Measurements from ENCODE around the gene RASGRP3. TPM values are rescaled to one million over a fixed set of nuclear protein-coding genes. Genes with fewer than 3 reads are reported as not detected.

Gene RASGRP3
- total RNA-seq, 1 donor, result 12.1 TPM

DNA sequence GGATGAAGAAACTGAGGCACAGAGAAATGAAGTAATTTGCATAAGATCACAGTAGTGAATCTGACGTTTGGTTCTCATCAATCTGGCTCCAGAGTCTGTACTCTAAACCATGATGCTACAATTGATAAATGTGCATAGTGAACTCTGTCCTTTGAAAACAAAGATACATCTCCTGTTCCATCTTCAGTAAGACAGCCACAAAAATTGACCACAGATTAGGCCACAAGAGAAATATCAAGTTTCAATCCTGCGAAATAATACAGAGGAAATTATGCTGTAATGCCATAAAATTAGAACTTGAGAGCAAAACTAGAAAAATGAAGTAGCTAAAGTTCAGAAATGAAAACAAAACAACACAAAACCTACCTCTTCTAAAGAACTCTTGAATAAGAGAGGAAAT lies 94.2 kb downstream of the RASGRP3 start:
- TF ChIP-seq, protein P1, sequence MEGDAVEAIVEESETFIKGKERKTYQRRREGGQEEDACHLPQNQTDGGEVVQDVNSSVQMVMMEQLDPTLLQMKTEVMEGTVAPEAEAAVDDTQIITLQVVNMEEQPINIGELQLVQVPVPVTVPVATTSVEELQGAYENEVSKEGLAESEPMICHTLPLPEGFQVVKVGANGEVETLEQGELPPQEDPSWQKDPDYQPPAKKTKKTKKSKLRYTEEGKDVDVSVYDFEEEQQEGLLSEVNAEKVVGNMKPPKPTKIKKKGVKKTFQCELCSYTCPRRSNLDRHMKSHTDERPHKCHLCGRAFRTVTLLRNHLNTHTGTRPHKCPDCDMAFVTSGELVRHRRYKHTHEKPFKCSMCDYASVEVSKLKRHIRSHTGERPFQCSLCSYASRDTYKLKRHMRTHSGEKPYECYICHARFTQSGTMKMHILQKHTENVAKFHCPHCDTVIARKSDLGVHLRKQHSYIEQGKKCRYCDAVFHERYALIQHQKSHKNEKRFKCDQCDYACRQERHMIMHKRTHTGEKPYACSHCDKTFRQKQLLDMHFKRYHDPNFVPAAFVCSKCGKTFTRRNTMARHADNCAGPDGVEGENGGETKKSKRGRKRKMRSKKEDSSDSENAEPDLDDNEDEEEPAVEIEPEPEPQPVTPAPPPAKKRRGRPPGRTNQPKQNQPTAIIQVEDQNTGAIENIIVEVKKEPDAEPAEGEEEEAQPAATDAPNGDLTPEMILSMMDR (IDR thresholded peaks at IDR 0.05; ENCODE audit: insufficient read depth, low read depth, low read length), result no peak
- no peak for DNase-seq (ENCODE audit: low read depth)
- no peak overlapping the region for H3K4me3 ChIP-seq (ENCODE audit: low read depth, low read length)

DNA sequence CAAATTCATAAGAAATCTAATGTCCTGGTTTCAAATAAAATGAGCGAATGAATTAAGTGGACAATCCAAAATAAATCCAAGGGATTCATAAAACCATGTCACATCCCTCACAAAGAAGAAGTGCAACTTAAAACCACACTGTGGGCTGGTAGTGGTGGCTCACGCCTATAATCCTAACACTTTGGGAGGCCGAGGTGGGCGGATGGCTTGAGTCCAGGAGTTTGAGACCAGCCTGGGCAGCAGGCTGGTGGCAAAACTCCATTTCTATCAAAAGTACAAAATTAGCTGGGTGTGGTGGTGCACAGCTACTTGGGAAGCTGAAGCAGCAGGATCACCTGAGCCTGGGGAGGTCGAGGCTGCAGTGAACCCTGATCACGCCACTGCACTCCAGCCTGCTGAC lies 97.2 kb downstream of the RASGRP3 start:
- no peak overlapping the region for H3K4me3 ChIP-seq (ENCODE audit: low read depth, low read length)
- DNase-seq (ENCODE audit: low read depth), result no peak
- TF ChIP-seq, protein P1 (IDR thresholded peaks at IDR 0.05; ENCODE audit: insufficient read depth, low read depth, low read length), result no peak

DNA sequence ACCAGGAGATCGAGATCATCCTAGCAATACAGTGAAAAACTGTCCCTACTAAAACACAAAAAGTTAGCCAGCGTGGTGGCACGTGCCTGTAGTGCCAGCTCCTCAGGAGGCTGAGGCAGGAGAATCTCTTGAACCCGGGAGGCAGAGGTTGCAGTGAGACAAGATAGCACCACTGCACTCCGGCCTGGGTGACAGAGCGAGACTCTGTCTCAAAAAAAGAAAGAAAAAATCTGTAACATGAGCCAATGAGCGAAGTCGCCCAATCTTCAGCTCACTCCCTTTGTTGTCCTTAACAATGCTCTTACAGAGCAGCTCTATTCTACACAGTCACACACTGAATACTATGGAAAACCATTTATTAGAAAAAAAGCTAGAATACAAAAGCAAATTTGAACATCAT lies 100.6 kb downstream of the RASGRP3 start:
- TF ChIP-seq, protein P1 (IDR thresholded peaks at IDR 0.05; ENCODE audit: insufficient read depth, low read depth, low read length), result no peak
- DNase-seq (ENCODE audit: low read depth), result no peak
- no peak overlapping the region for H3K4me3 ChIP-seq (ENCODE audit: low read depth, low read length)

DNA sequence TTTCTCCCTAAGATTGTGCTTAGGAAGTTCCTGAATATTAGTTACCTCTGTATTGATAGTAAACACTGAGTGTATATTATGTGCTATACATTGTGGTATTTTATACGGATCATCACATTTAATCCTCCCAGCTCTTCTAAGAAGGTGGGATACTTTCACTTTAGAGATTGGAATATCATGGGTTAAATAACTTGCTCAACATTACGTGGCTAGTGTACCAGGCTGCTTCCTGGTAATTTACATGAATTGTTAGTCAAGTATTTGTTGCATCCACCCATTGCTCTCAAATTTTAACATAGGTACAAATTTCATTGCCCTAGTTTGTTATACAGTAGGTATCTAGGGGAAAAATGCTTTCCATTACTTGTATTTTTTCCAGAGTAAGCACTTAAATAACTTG lies 101.2 kb downstream of the RASGRP3 start:
- peak; percentile 26 for DNase-seq (ENCODE audit: low read depth)
- no peak overlapping the region for H3K4me3 ChIP-seq (ENCODE audit: low read depth, low read length)

DNA sequence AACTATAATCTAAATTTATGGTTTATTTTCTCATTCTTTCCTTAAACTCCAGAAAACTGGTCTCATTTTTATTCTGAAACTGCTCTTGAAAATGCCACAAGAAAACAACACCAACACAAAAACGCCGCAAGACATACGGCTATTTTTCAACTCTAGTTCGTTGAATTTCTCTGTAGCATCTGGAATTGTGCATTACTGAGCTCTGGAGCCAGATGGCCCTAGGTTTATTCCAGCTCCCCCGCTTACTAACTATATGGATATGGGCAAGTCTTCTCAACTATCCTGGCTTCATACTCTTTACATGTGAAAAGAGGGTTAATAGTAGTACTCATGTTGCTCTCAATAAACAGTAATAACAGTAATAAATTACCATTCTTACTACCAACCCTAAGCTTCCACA lies 102.8 kb downstream of the RASGRP3 start:
- no peak overlapping the region for H3K4me3 ChIP-seq (ENCODE audit: low read depth, low read length)
- DNase-seq (ENCODE audit: low read depth), result no peak
- TF ChIP-seq, protein P1 (IDR thresholded peaks at IDR 0.05; ENCODE audit: insufficient read depth, low read depth, low read length), result no peak

More for the DNA sequence above, 101.2 kb downstream of the RASGRP3 start:
- TF ChIP-seq, protein P1 (IDR thresholded peaks at IDR 0.05; ENCODE audit: insufficient read depth, low read depth, low read length), result no peak

DNA sequence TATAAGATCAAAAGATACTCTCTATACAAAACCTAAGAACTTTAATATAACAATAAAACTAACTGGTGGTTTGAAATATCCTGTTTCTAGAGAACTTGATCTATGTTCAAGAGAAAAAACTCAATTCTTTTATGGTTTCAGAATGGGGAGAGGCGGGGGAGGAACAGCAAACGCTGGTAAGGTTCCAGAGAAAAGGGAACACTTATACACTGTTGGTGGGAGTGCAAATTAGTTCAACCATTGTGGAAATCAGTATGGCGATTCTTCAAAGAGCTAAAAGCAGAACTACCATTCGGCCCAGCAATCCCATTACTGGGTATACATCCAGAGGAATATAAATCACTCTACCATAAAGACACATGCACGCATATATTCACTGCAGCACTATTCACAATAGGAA lies 105.4 kb downstream of the RASGRP3 start:
- H3K4me3 ChIP-seq (ENCODE audit: low read depth, low read length), result no peak overlapping the region
- no peak for DNase-seq (ENCODE audit: low read depth)
- TF ChIP-seq, protein P1 (IDR thresholded peaks at IDR 0.05; ENCODE audit: insufficient read depth, low read depth, low read length), result no peak

DNA sequence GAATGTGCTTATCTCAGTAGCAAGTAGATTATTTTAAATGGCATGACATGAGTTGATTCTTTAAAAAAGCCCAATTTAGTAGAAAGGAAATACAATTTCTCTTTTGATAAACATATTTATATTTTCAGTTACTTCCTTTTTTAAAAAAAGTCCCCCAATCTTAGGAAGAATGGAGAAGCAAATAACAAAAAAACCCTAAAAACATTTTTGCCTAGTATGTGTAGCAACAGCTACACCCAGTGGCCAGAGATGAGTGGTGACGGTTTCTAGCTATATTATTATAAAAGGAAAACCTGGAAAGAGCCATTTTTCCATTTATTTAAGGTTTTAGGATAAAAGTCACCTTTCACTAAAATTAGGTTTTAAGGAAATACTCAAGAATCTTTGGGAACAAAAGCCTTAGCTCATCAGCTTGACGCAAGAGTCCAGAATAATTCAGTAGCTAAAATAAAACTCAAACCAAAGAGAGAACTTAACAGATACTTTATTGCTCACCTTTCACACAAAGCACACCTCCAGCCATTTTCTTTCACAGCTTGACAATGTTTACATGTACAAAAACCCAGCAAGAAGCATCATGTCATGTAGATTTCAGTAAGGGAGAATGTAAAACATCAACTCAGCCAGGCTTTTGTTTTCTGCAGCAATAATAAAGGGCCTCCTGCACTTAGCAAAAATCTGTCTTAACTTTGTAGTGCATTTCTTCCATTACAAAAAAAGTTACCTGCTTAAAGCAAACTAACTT lies 106.9 kb downstream of the RASGRP3 start:
- no peak overlapping the region for H3K4me3 ChIP-seq (ENCODE audit: low read depth, low read length)
- TF ChIP-seq, protein P1 (IDR thresholded peaks at IDR 0.05; ENCODE audit: insufficient read depth, low read depth, low read length), result peak; percentile 87
- DNase-seq (ENCODE audit: low read depth), result peak; percentile 54
